Activated B cell treated with CpG ODN at 0.5 μM for 24 hours (primary cell): Measurements from ENCODE around the gene GIT2. TPM values are rescaled to one million over a fixed set of nuclear protein-coding genes. Genes with fewer than 3 reads are reported as not detected.

Experiments used
- ATAC-seq: fragments of 200-7000 bp; cut with Tn5 transposase; one replicate; pipeline ENCODE4 v1.10.0; 2021; ENCODE audit warnings: low read depth, mild to moderate bottlenecking, moderate library complexity
- CTCF ChIA-PET: fragments of 350-600 bp; sonication (Branson Sonifier 250); formaldehyde crosslinking; loops from one replicate; lab custom pipeline; 2021; ENCODE audit warnings: antibody characterized with exemption; lab: Charles Lee
- POLR2A ChIA-PET: fragments of 350-600 bp; sonication (Branson Sonifier 250); formaldehyde crosslinking; loops from one replicate; lab custom pipeline; 2021; ENCODE audit warnings: antibody characterized with exemption; lab: Charles Lee
- DNase-seq: peaks from one replicate; pipeline ENCODE4 v3.0.0; 2022
- H3K27ac Mint-ChIP-seq: one replicate; pipeline ENCODE4 v1.8.0; 2020; ENCODE audit warnings: mixed read lengths
- H3K27me3 Mint-ChIP-seq: one replicate; pipeline ENCODE4 v1.8.0; 2021; ENCODE audit warnings: mixed read lengths
- H3K36me3 Mint-ChIP-seq: one replicate; pipeline ENCODE4 v1.8.0; 2021; ENCODE audit warnings: low read depth, mixed read lengths
- H3K4me1 Mint-ChIP-seq: one replicate; pipeline ENCODE4 v1.8.0; 2021; ENCODE audit warnings: mixed read lengths
- H3K4me3 Mint-ChIP-seq: one replicate; pipeline ENCODE4 v1.8.0; 2020; ENCODE audit warnings: mild to moderate bottlenecking, mixed read lengths
- H3K9me3 Mint-ChIP-seq: one replicate; pipeline ENCODE4 v1.8.0; 2020; ENCODE audit warnings: mixed read lengths
- CTCF ChIP-seq: fragments of 200-600 bp; IDR thresholded peaks from one replicate; pipeline ENCODE4 v1.8.0; 2022; ENCODE audit warnings: antibody characterized with exemption, mild to moderate bottlenecking
- intact Hi-C: fragments of 100-400 bp; cut with micrococcal nuclease; formaldehyde crosslinking; loops from one replicate; pipeline ENCODE4 v1.15.1; 2024
- total RNA-seq: library from RNA; stranded (reverse); gene quantifications from 2 replicates; pipeline ENCODE4 v1.2.3, GENCODE V29; 2022

The GIT2 gene
- total RNA-seq, 1 donor from 2014 or later = 107 TPM

GRCh38 chr12:109927622-109928021 is 68.5 kb downstream of the GIT2 start:
- peak overlapping the region; percentile 73 for H3K27ac Mint-ChIP-seq
- H3K9me3 Mint-ChIP-seq = no peaks in the 10 kb centered on the region
- TF ChIP-seq CTCF = no peak
- no peak for ATAC-seq
- no peak overlapping the region for H3K4me3 Mint-ChIP-seq
- intact Hi-C loops = loop anchor here (1.0 kb wide), 2 partner anchors 74 to 122 kb away; no protein-coding TSS in a partner anchor
- no peaks in the 10 kb centered on the region for H3K27me3 Mint-ChIP-seq
- no peak for DNase-seq
- ChIA-PET POLR2A (interaction anchor here (0.9 kb wide), 1 partner anchor 75 kb away, joined by 3 read pairs; no protein-coding TSS in a partner anchor), CTCF (interaction anchor here (2.5 kb wide), 1 partner anchor 74 kb away, joined by 18 read pairs; no protein-coding TSS in a partner anchor)
- peaks cover 45% of the 10 kb centered on the region for H3K36me3 Mint-ChIP-seq
- H3K4me1 Mint-ChIP-seq = peaks cover 14% of the 10 kb centered on the region

GRCh38 chr12:109926488-109927210 is 69.5 kb downstream of the GIT2 start:
- Mint-ChIP-seq H3K27ac (no peak overlapping the region), H3K4me3 (no peak overlapping the region), H3K9me3 (no peaks in the 10 kb centered on the region), H3K27me3 (no peaks in the 10 kb centered on the region), H3K4me1 (peaks cover 14% of the 10 kb centered on the region), H3K36me3 (peaks cover 38% of the 10 kb centered on the region)
- ChIA-PET POLR2A (no interaction called here), CTCF (interaction anchor here (1.0 to 2.5 kb wide), 2 partner anchors 73 to 81 kb away, joined by 3 to 18 read pairs; no protein-coding TSS in a partner anchor)
- intact Hi-C loops = loop anchor here (1.0 kb wide), 2 partner anchors 73 to 121 kb away; no protein-coding TSS in a partner anchor
- no peak for TF ChIP-seq CTCF
- DNase-seq (no peak), ATAC-seq (no peak)

- Mint-ChIP-seq H3K9me3 (no peaks in the 10 kb centered on the region), H3K27me3 (no peaks in the 10 kb centered on the region), H3K36me3 (peaks cover 33% of the 10 kb centered on the region), H3K27ac (no peak overlapping the region), H3K4me1 (peaks cover 14% of the 10 kb centered on the region), H3K4me3 (no peak overlapping the region)
- DNase-seq (no peak), ATAC-seq (no peak)
- TF ChIP-seq CTCF = no peak
- CTCF ChIA-PET = interaction anchor here (1.0 kb wide), 1 partner anchor 81 kb away, joined by 3 read pairs; no protein-coding TSS in a partner anchor
- POLR2A ChIA-PET = no interaction called here
- intact Hi-C loops = no loop called here
Measured at GRCh38 chr12:109926016-109926415, 70.2 kb downstream of the GIT2 start.

GRCh38 chr12:109925185-109925840 is 70.9 kb downstream of the GIT2 start:
- Mint-ChIP-seq H3K4me3 (no peak overlapping the region), H3K36me3 (peaks cover 33% of the 10 kb centered on the region), H3K4me1 (peaks cover 14% of the 10 kb centered on the region), H3K9me3 (no peaks in the 10 kb centered on the region), H3K27me3 (no peaks in the 10 kb centered on the region), H3K27ac (no peak overlapping the region)
- ChIA-PET POLR2A (no interaction called here), CTCF (interaction anchor here (1.0 kb wide), 1 partner anchor 72 kb away, joined by 4 read pairs; no protein-coding TSS in a partner anchor)
- intact Hi-C loops = no loop called here
- ATAC-seq (no peak), DNase-seq (no peak)
- no peak for TF ChIP-seq CTCF
